ENCODE measurements around the gene DNASE1.

DNA sequence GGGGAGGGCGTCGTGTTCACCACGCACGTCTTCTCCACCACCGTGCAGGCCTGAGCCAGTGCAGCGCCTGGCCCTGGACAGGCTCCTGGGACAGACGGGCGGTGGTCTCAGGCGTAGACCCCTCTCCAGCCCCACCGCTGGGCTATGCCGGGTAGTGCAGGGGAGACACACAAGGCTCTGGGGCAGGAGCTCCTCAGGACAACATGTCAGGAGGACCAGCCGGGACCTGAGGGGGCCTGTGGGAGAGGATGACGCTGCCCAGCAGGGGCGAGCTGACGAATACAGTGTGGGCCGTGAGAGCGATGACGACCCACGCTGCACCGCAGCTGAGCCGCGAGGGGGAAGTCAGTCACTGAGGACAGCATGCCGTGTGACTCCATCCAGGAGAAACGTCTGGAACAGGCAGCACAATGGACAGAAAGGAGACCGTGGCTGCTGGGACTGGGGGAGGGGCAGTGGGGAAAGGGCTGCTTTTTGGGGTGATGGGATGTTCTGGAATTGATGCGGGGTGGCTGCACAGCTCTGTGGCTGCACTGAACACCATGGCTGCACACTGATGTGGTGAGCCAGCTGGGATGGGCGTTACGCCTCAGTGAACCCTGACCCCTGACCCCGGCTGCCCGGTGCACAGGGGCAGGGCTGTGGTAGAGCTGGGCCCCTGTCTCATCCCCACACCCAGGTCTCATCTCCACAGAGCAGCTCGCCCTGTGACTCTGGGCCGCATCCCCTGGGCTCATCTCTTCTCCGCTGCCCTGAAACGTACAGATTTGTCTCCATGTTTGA is 20.2 kb downstream of the DNASE1 start:
- TF ChIP-seq, protein P1, sequence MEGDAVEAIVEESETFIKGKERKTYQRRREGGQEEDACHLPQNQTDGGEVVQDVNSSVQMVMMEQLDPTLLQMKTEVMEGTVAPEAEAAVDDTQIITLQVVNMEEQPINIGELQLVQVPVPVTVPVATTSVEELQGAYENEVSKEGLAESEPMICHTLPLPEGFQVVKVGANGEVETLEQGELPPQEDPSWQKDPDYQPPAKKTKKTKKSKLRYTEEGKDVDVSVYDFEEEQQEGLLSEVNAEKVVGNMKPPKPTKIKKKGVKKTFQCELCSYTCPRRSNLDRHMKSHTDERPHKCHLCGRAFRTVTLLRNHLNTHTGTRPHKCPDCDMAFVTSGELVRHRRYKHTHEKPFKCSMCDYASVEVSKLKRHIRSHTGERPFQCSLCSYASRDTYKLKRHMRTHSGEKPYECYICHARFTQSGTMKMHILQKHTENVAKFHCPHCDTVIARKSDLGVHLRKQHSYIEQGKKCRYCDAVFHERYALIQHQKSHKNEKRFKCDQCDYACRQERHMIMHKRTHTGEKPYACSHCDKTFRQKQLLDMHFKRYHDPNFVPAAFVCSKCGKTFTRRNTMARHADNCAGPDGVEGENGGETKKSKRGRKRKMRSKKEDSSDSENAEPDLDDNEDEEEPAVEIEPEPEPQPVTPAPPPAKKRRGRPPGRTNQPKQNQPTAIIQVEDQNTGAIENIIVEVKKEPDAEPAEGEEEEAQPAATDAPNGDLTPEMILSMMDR (conservative IDR thresholded peaks at IDR 0.05), result no peak
- TF ChIP-seq EZH2 (IDR thresholded peaks at IDR 0.05; ENCODE audit: low read depth), result no peak
